HepG2 (cell line): ENCODE results near the gene CEP63. TPM values are rescaled to one million over a fixed set of nuclear protein-coding genes. Genes with fewer than 3 reads are reported as not detected.

Experiments
- ATAC-seq: fragments of 200-7000 bp; cut with Tn5 transposase; 3 replicates; pipeline ENCODE4 v1.9.1; 2020; ENCODE audit warnings: mild to moderate bottlenecking, moderate library complexity
- BruUV-seq: library from RNA; stranded (reverse); fragments of 400-500 nt; replicated peaks from 2 replicates; lab custom pipeline; 2021; lab: Mats Ljungman, UMichigan
- CTCF ChIA-PET: fragments of 300-600 bp; formaldehyde crosslinking; extraction: SDS; loops from one replicate; lab custom pipeline; 2021; ENCODE audit warnings: low total read pairs, inconsistent platforms, low intra/inter-chr PET ratio; lab: Yijun Ruan, JAX
- POLR2A ChIA-PET: fragments of 350-600 bp; sonication (Branson Sonifier 250); formaldehyde crosslinking; loops from one replicate; lab custom pipeline; 2020; ENCODE audit warnings: antibody characterized with exemption, inconsistent platforms; lab: Yijun Ruan, JAX
- DNase-seq: peaks from one replicate; pipeline ENCODE4 v3.0.0-alpha.2; 2015; ENCODE audit warnings: low spot score
- FAIRE-seq: peaks from 3 replicates; lab custom pipeline; 2011; peaks lifted over from hg19 to GRCh38; lab: Jason Lieb, UNC
- H2AFZ ChIP-seq: one replicate; pipeline ENCODE4 v1.6.1; 2011; ENCODE audit warnings: low read length, inconsistent platforms
- H3K27ac ChIP-seq: fragments of 300-600 bp; 3 replicates; pipeline ENCODE4 v1.8.0; 2011; ENCODE audit warnings: mixed run types, mild to moderate bottlenecking, mixed read lengths, low read length, inconsistent platforms; ENCODE audit not compliant: insufficient read depth; ENCODE audit errors: extremely low read length
- H3K27me3 ChIP-seq, 2 experiments: fragments of 200-600 bp in 1 of 2; 2 replicates in 1 of 2; 3 replicates in 1 of 2; pipeline versions ENCODE4 v1.6.0 to v1.8.0; 2011; ENCODE audit warnings: low read length in 2 of 2, mild to moderate bottlenecking in 2 of 2, moderate library complexity in 2 of 2, inconsistent platforms in 1 of 2; ENCODE audit not compliant: insufficient read depth in 2 of 2, control insufficient read depth in 1 of 2
- H3K36me3 ChIP-seq, 2 experiments: fragments of 200-600 bp in 1 of 2; replicated peaks in 1 of 2; 2 replicates in 1 of 2; 3 replicates in 1 of 2; pipeline versions ENCODE4 v1.5.1 to v1.8.0; 2011; ENCODE audit warnings: low read length in 2 of 2, inconsistent platforms in 1 of 2; ENCODE audit not compliant: insufficient read depth in 2 of 2, control insufficient read depth in 1 of 2
- H3K4me1 ChIP-seq: 2 replicates; pipeline ENCODE4 v1.5.1; 2012; ENCODE audit warnings: low read length, inconsistent platforms; ENCODE audit not compliant: insufficient read depth
- H3K4me2 ChIP-seq: 2 replicates; pipeline ENCODE4 v1.6.0; 2011; ENCODE audit warnings: low read depth, low read length, inconsistent platforms
- H3K4me3 ChIP-seq, 3 experiments: fragments of 200-600 bp in 1 of 3; sonication (generic), shearing (Covaris generic) in 1 of 3; replicated peaks in 1 of 3; 2 replicates each; pipeline ENCODE4 v1.5.1; 2011 to 2016; ENCODE audit warnings: low read length in 3 of 3, inconsistent platforms in 2 of 3, low read depth in 2 of 3, mild to moderate bottlenecking in 2 of 3, control low read depth in 1 of 3, mixed read lengths in 1 of 3; ENCODE audit not compliant: insufficient read depth in 1 of 3
- H3K79me2 ChIP-seq: one replicate; pipeline ENCODE4 v1.6.1; 2011; ENCODE audit warnings: low read length, inconsistent platforms; ENCODE audit not compliant: insufficient read depth
- H3K9ac ChIP-seq: 2 replicates; pipeline ENCODE4 v1.6.0; 2011; ENCODE audit warnings: mild to moderate bottlenecking, low read depth, low read length, inconsistent platforms; ENCODE audit not compliant: insufficient read depth
- H3K9me3 ChIP-seq: 2 replicates; pipeline ENCODE4 v1.5.1; 2012; ENCODE audit warnings: mild to moderate bottlenecking, low read length
- H4K20me1 ChIP-seq: 2 replicates; pipeline ENCODE4 v1.6.0; 2011; ENCODE audit warnings: inconsistent platforms, mild to moderate bottlenecking, low read length, moderate library complexity; ENCODE audit not compliant: insufficient read depth
- AKNA ChIP-seq: sonication (generic); formaldehyde crosslinking; IDR thresholded peaks from 2 replicates; pipeline ENCODE4 v1.4.0; 2020; ENCODE audit warnings: missing genetic modification reagents, borderline replicate concordance
- ARID3A ChIP-seq: IDR thresholded peaks from 2 replicates; pipeline ENCODE4 v1.6.1; 2012; ENCODE audit warnings: low read depth, low read length, improper control_type of control experiment
- FOSL2 ChIP-seq: sonication (generic); formaldehyde crosslinking; IDR thresholded peaks from 2 replicates; pipeline ENCODE4 v1.4.0; 2020; ENCODE audit warnings: missing genetic modification reagents
- IKZF1 ChIP-seq: fragments of 450-650 bp; IDR thresholded peaks from 2 replicates; pipeline ENCODE4 v1.7.1; 2016
- MAFF ChIP-seq: IDR thresholded peaks from 2 replicates; pipeline ENCODE4 v1.6.1; 2011; ENCODE audit warnings: low read depth, low read length, improper control_type of control experiment
- MAZ ChIP-seq, 2 experiments: sonication (generic) in 1 of 2; formaldehyde crosslinking in 1 of 2; IDR thresholded peaks; 2 replicates each; pipeline versions ENCODE4 v1.5.0 to v1.6.1; 2012 to 2020; ENCODE audit warnings: low read depth in 2 of 2, mild to moderate bottlenecking in 2 of 2, borderline replicate concordance in 1 of 2, improper control_type of control experiment in 1 of 2, low read length in 1 of 2, missing genetic modification reagents in 1 of 2, moderate library complexity in 1 of 2
- MTERF4 ChIP-seq: sonication (generic); formaldehyde crosslinking; IDR thresholded peaks from 2 replicates; pipeline ENCODE4 v1.8.0; 2023; ENCODE audit warnings: mild to moderate bottlenecking, missing genetic modification reagents
- MXD1 ChIP-seq: sonication (generic); formaldehyde crosslinking; IDR thresholded peaks from 2 replicates; pipeline ENCODE4 v1.4.0; 2020; ENCODE audit warnings: mild to moderate bottlenecking, missing genetic modification reagents
- ZFP36L2 ChIP-seq: sonication (generic); formaldehyde crosslinking; IDR thresholded peaks from 2 replicates; pipeline ENCODE4 v1.4.0; 2020; ENCODE audit warnings: missing genetic modification reagents
- ZNF44 ChIP-seq: sonication (generic); formaldehyde crosslinking; IDR thresholded peaks from 2 replicates; pipeline ENCODE4 v1.5.1; 2020; ENCODE audit warnings: mild to moderate bottlenecking, missing genetic modification reagents
- ZNF737 ChIP-seq: sonication (generic); formaldehyde crosslinking; IDR thresholded peaks from 2 replicates; pipeline ENCODE4 v1.5.0; 2020; ENCODE audit warnings: missing genetic modification reagents, mild to moderate bottlenecking, borderline replicate concordance
- ZNF775 ChIP-seq: sonication (generic); formaldehyde crosslinking; IDR thresholded peaks from 2 replicates; pipeline ENCODE4 v1.4.0; 2020; ENCODE audit warnings: missing genetic modification reagents, mild to moderate bottlenecking, moderate library complexity, borderline replicate concordance
- WGBS: methylation state at CpG from one replicate; pipeline ENCODE4 v1.1.6; 2017; ENCODE audit warnings: low lambda C conversion rate; 5-methylcytosine and 5-hydroxymethylcytosine counted together
- in situ Hi-C: cut with HindIII; loops from 2 replicates; pipeline ENCODE4 v1.10.0; 2017; ENCODE audit warnings: low pct_unique_long_range_greater_than_20kb; ENCODE audit not compliant: extremely low pct_ligation_motif_present
- intact Hi-C: fragments of 100-400 bp; cut with micrococcal nuclease; formaldehyde crosslinking; loops from one replicate; pipeline ENCODE4 v1.10.0; 2022; ENCODE audit not compliant: unreplicated experiment
- polyA plus RNA-seq, 8 experiments: library from polyadenylated mRNA; depleted of rRNA in 3 of 8; stranded (reverse) in 7 of 8; unstranded in 1 of 8; fragments of >200 nt; fragmentation: Illumina TruSeq in 4 of 8; extraction: Trizol in 4 of 8; gene quantifications; 2 replicates each; pipeline versions ENCODE4 v1.2.1 to v1.2.3, GENCODE V29; 2011 to 2016; ENCODE audit warnings: low read depth in 4 of 8, missing spikeins in 1 of 8, mixed read lengths in 1 of 8; ENCODE audit not compliant: insufficient read depth in 1 of 8
- total RNA-seq, 5 experiments: library from RNA; depleted of rRNA; stranded (reverse); fragments of >200 nt; fragmentation: Illumina TruSeq; extraction: Trizol; gene quantifications; 2 replicates each; pipeline ENCODE4 v1.2.3, GENCODE V29; 2016; ENCODE audit warnings: low read depth in 1 of 5

CEP63 gene
- total and polyA plus RNA-seq, 2 of the 13 experiments (the other 11 are each of a cell fraction or from before 2014, with no cell fraction given) = 7.2 to 18.4 TPM

- TF ChIP-seq MAFF = no peak
- no peak for TF ChIP-seq ARID3A
- TF ChIP-seq FOSL2 (CRISPR knock-in tag) = no peak
Observed at GRCh38 chr3:134511500-134511899, 25.6 kb downstream of the CEP63 start (continued).

GRCh38 chr3:134516905-134517304, 31.0 kb downstream of the CEP63 start:
- H3K36me3 ChIP-seq = no peaks in the 10 kb centered on the region
- ChIA-PET POLR2A (no interaction called here), CTCF (no interaction called here)
- FAIRE-seq = no peak
- in situ Hi-C loops = no loop called here
- 0 out of 2 replicates have a peak, but pooled peaks cover 4% of the 10 kb centered on the region for H3K4me1 ChIP-seq
- no peak overlapping the region for H3K27ac ChIP-seq
- DNase-seq = no peak
- no peaks in the 10 kb centered on the region for H3K79me2 ChIP-seq
- no peaks in the 10 kb centered on the region for H3K27me3 ChIP-seq
- BruUV-seq = no TSS peak
- ATAC-seq = no peak
- H2AFZ ChIP-seq = no peak overlapping the region
- no peak overlapping the region for H3K9ac ChIP-seq
- no peaks in the 10 kb centered on the region for H4K20me1 ChIP-seq
- intact Hi-C loops = no loop called here
- H3K9me3 ChIP-seq = peaks cover 16% of the 10 kb centered on the region
- no peak overlapping the region for H3K4me2 ChIP-seq
- no peak overlapping the region for H3K4me3 ChIP-seq
- WGBS = 91% methylated on average over 3 of the region's 3 CpGs
- TF ChIP-seq ZNF775 (CRISPR knock-in tag) (no peak), MTERF4 (CRISPR knock-in tag) (no peak), MXD1 (CRISPR knock-in tag) (no peak), IKZF1 (no peak), ZFP36L2 (no peak), MAZ (IDR thresholded peaks at IDR 0.05; ENCODE audit: borderline replicate concordance, low read depth, low read length) (no peak), MAZ (CRISPR knock-in tag; IDR thresholded peaks at IDR 0.05; ENCODE audit: low read depth) (no peak), ZNF44 (CRISPR knock-in tag) (no peak), AKNA (CRISPR knock-in tag) (no peak), ZNF737 (CRISPR knock-in tag) (no peak)
